AML-193 (cell line): Measurements from ENCODE around the gene SEMA4B.
"Not testable (repeated sequence)": the region's sequence is repeated elsewhere in the genome, so short reads cannot be mapped to it uniquely, and the experiment has no call there.

Experiments
- DNase-seq, 2 experiments: peaks; one replicate each; lab custom pipeline; 2025; lab: John Stamatoyannopoulos, UW

SEMA4B gene

GRCh38 chr15:90227816-90228772 is 27.0 kb downstream of the SEMA4B start:
- no peak for DNase-seq

GRCh38 chr15:90228960-90229359 is 27.8 kb downstream of the SEMA4B start:
- no peak for DNase-seq

GRCh38 chr15:90230071-90230494 is 29.0 kb downstream of the SEMA4B start:
- DNase-seq, result no peak

GRCh38 chr15:90230610-90231009 is 29.5 kb downstream of the SEMA4B start:
- DNase-seq, result no peak

- peak; percentile 79 to 81 for DNase-seq
Observed at GRCh38 chr15:90231028-90232017, 30.2 kb downstream of the SEMA4B start.

GRCh38 chr15:90232196-90232595 is 31.1 kb downstream of the SEMA4B start:
- peak in 1 of 2 experiments; percentile 10 for DNase-seq

- DNase-seq, result peak in 1 of 2 experiments; percentile 48
Observed at GRCh38 chr15:90232941-90233386, 31.8 kb downstream of the SEMA4B start.

- DNase-seq, result peak; percentile 86 to 93
Observed at GRCh38 chr15:90233387-90234095, 32.4 kb downstream of the SEMA4B start, which contains the start of gene CIB1. Gene CIB1, minus strand, starts transcription at chr15:90233941. Its CDS starts 56 bp downstream, at chr15:90233885.

GRCh38 chr15:90234096-90234988 is 33.2 kb downstream of the SEMA4B start, which contains the start of gene GDPGP1:
Gene GDPGP1, plus strand, starts transcription at chr15:90234209. Its CDS starts 6,700 bp downstream, at chr15:90240909.
- peak in 1 of 2 experiments; percentile 42 for DNase-seq

GRCh38 chr15:90239371-90239770 is 38.2 kb downstream of the SEMA4B start:
- DNase-seq, result no peak

GRCh38 chr15:90240856-90241255 is 39.7 kb downstream of the SEMA4B start:
- DNase-seq, result no peak

- DNase-seq, result no peak
Observed at GRCh38 chr15:90241343-90242192, 40.4 kb downstream of the SEMA4B start.

GRCh38 chr15:90243943-90244639 is 43.0 kb downstream of the SEMA4B start:
- no peak for DNase-seq

- DNase-seq, result no peak
Observed at GRCh38 chr15:90248789-90249202, 47.7 kb downstream of the SEMA4B start.

GRCh38 chr15:90249203-90249863 is 48.2 kb downstream of the SEMA4B start, which contains the start of gene TTLL13:
Gene TTLL13, plus strand, starts transcription at chr15:90249556. Its CDS starts 1,075 bp downstream, at chr15:90250631.
- DNase-seq, result peak; percentile 51 to 73

- no peak for DNase-seq
Observed at GRCh38 chr15:90257776-90258175, 56.6 kb downstream of the SEMA4B start.

GRCh38 chr15:90259524-90259923 is 58.4 kb downstream of the SEMA4B start:
- DNase-seq, result no peak

- DNase-seq, result not testable (repeated sequence)
Observed at GRCh38 chr15:90260731-90261130, 59.6 kb downstream of the SEMA4B start.
